Ovary (tissue), 3 donors: ENCODE results near the gene PYGO1.

Experiments
- CTCF ChIP-seq, 3 donors: fragments of 450-650 bp in 2 of 3; fragments of 200-600 bp in 1 of 3; IDR thresholded peaks; one replicate each; pipeline versions ENCODE4 v1.5.1 to v1.8.0; 2016 to 2022; ENCODE audit warnings: antibody characterized with exemption in 3 of 3, mild to moderate bottlenecking in 1 of 3
- EP300 ChIP-seq: sonication (generic); formaldehyde crosslinking; IDR thresholded peaks from one replicate; pipeline ENCODE4 v1.6.1; 2017; ENCODE audit warnings: antibody characterized with exemption
- POLR2A ChIP-seq: fragments of 450-650 bp; IDR thresholded peaks from one replicate; pipeline ENCODE4 v1.6.1; 2017; ENCODE audit warnings: antibody characterized with exemption, mild to moderate bottlenecking, moderate library complexity
- donor health status: DM: no; HTN: no; CAD: no.

- no peak for TF ChIP-seq CTCF (IDR thresholded peaks at IDR 0.05)
- TF ChIP-seq POLR2A, result no peak
- TF ChIP-seq EP300, result no peak
These were observed 61.0 kb downstream of the PYGO1 start for GRCh38 chr15:55527150-55527549.
